Osteocyte (in vitro differentiated cells): ENCODE measurements around the gene UBE2L3. TPM values are rescaled to one million over a fixed set of nuclear protein-coding genes. Genes with fewer than 3 reads are reported as not detected.
A peak's percentile ranks its signal among the peaks of the same experiment; 100 is the strongest.
"Not testable (repeated sequence)": the region's sequence is repeated elsewhere in the genome, so short reads cannot be mapped to it uniquely, and the experiment has no call there.

Source experiments
- DNase-seq: peaks from one replicate; pipeline ENCODE4 v3.0.0; 2021; ENCODE audit warnings: mixed read lengths; ENCODE audit not compliant: unreplicated experiment; ENCODE audit errors: extremely low spot score
- H3K27ac Mint-ChIP-seq: one replicate; pipeline ENCODE4 v1.8.0; 2021; ENCODE audit warnings: mild to moderate bottlenecking, mixed read lengths; ENCODE audit not compliant: unreplicated experiment
- H3K27me3 Mint-ChIP-seq: one replicate; pipeline ENCODE4 v1.8.0; 2021; ENCODE audit warnings: mixed read lengths; ENCODE audit not compliant: unreplicated experiment
- H3K36me3 Mint-ChIP-seq: one replicate; pipeline ENCODE4 v1.8.0; 2021; ENCODE audit warnings: mixed read lengths; ENCODE audit not compliant: unreplicated experiment
- H3K4me1 Mint-ChIP-seq: one replicate; pipeline ENCODE4 v1.8.0; 2021; ENCODE audit warnings: mixed read lengths; ENCODE audit not compliant: unreplicated experiment
- H3K4me3 Mint-ChIP-seq: one replicate; pipeline ENCODE4 v1.8.0; 2021; ENCODE audit warnings: mild to moderate bottlenecking, moderate library complexity, mixed read lengths; ENCODE audit not compliant: unreplicated experiment
- H3K9me3 Mint-ChIP-seq: one replicate; pipeline ENCODE4 v1.8.0; 2021; ENCODE audit warnings: mixed read lengths; ENCODE audit not compliant: unreplicated experiment
- total RNA-seq: library from RNA; stranded (reverse); gene quantifications from 2 replicates; pipeline ENCODE4 v1.2.1, GENCODE V29; 2021
- TF ChIP-seq, protein P1 (sequence below): fragments of 200-600 bp; sonication (generic); IDR thresholded peaks from 2 replicates; pipeline ENCODE4 v1.5.0; 2021; ENCODE audit warnings: antibody characterized with exemption, mild to moderate bottlenecking, moderate library complexity

UBE2L3 gene
- total RNA-seq, 1 donor from 2014 or later: 57.1 TPM

DNA sequence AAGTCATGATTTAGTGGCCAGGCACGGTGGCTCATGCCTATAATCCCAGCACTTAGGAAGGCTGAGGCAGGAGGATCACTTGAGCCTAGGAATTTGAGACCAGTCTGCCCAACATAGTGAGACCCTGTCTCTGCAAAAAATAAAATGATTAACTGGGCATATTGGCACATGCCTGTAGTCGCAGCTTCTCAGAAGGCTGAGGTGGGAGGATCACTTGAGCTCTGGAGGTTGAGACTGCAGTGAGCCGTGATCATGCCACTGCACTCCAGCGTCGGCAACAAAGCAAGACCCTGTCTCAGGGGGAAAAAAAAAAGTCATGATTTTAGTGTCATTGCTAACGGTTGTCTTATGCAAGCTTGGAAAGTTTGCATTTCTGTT lies 11.9 kb downstream of the UBE2L3 start:
- no peak for DNase-seq
- peaks cover 28% of the 10 kb centered on the region for H3K4me1 Mint-ChIP-seq
- H3K27me3 Mint-ChIP-seq: no peaks in the 10 kb centered on the region
- no peak overlapping the region for H3K27ac Mint-ChIP-seq
- H3K36me3 Mint-ChIP-seq: no peaks in the 10 kb centered on the region
- TF ChIP-seq, protein P1, sequence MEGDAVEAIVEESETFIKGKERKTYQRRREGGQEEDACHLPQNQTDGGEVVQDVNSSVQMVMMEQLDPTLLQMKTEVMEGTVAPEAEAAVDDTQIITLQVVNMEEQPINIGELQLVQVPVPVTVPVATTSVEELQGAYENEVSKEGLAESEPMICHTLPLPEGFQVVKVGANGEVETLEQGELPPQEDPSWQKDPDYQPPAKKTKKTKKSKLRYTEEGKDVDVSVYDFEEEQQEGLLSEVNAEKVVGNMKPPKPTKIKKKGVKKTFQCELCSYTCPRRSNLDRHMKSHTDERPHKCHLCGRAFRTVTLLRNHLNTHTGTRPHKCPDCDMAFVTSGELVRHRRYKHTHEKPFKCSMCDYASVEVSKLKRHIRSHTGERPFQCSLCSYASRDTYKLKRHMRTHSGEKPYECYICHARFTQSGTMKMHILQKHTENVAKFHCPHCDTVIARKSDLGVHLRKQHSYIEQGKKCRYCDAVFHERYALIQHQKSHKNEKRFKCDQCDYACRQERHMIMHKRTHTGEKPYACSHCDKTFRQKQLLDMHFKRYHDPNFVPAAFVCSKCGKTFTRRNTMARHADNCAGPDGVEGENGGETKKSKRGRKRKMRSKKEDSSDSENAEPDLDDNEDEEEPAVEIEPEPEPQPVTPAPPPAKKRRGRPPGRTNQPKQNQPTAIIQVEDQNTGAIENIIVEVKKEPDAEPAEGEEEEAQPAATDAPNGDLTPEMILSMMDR: no peak
- no peak overlapping the region for H3K4me3 Mint-ChIP-seq
- no peaks in the 10 kb centered on the region for H3K9me3 Mint-ChIP-seq

DNA sequence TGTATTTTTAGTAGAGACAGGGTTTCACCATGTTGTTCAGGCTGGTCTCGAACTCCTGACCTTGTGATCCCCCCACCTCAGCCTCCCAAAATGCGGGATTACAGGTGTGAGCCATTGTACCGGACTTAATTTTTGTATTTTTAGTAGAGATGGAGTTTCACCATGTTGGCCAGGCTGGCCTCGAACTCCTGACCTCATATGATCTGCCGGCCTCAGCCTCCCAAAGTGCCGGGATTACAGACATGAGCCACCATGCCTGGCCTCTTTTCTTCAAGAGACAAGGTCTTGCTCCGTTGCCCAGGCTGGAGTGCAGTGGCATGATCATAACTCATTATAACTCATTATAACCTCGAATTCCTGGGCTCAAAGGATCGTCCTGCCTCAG lies 13.1 kb downstream of the UBE2L3 start:
- H3K27ac Mint-ChIP-seq: peak overlapping the region; percentile 10
- peaks cover 19% of the 10 kb centered on the region for H3K4me1 Mint-ChIP-seq
- H3K27me3 Mint-ChIP-seq, H3K4me3 Mint-ChIP-seq, H3K36me3 Mint-ChIP-seq, DNase-seq, H3K9me3 Mint-ChIP-seq: not testable (repeated sequence)

DNA sequence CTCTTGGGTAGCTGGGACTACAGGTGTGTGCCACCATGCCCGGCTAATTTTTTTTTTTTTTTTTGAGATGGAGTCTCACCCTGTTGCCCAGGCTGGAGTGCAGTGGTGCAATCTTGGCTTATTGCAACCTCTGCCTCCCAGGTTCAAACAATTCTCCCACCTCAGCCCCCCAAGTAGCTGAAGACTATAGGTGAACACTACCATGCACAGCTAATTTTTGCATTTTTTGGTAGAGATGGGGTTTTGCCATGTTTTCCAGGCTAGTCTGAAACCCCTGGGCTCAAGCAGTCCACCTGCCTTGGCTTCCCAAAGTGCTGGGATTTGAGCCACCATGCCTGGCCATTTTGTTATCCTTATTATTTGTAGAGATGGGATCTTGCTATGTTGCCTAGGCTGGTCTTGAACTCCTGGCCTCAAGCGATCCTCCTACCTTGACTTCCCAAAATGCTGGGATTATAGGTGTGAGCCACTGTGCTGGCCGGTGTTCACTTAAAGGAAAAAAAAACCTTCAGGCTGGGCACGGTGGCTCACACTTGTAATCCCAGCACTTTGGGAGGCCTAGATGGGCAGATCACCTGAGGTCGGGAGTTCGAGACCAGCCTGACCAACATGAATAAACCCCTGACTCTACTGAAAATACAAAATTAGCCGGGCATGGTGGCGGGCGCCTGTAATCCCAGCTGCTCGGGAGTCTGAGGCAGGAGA lies 13.6 kb downstream of the UBE2L3 start:
- not testable (repeated sequence) for H3K4me3 Mint-ChIP-seq, H3K27me3 Mint-ChIP-seq, DNase-seq, H3K9me3 Mint-ChIP-seq, H3K36me3 Mint-ChIP-seq, H3K27ac Mint-ChIP-seq
- H3K4me1 Mint-ChIP-seq: peaks cover 16% of the 10 kb centered on the region

DNA sequence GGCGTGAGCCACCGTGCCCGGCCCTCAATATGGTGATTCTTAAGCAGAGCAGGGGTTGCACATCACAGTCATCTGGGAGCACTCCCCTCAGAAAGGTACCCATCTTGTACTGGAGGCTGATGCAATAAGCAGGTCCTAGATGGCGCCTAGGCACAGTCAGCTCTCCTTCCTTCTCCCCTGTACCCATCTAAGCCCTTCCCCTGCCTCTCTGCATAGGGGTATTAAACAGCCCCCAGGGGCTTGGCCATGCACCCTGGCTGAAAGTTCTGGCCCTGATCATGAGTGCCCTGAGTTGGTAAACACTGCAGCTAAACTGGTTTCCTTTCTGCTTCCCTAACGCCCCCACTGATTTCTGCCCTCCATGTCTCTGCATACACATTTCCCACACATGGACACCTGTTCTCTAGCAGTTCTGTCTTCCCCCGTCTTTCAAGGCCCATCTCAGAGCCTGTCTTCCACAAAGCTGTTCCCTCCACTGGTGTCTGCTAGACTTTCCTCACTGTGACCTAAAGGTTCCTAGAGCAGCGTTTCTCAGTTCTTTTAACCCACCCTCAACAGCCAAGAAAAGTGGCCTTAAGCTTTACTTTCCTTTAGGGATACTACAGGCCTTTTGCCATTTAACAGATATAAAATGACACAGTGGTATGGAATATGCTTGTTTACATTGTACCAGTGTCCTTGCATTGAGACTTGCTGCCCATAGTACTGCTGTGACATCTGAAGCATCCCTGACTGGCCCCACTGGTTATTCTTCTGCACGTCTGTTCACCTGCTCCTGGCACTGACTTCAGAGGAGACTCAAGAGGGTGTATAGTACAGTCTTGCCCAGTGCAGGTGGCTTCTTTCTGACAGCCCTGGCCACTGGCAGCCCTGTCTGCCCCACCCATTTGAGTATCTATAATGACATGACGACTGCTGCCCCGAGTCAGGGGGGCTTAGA lies 15.6 kb downstream of the UBE2L3 start:
- TF ChIP-seq, protein P1: no peak
- no peak for DNase-seq
- no peak overlapping the region for H3K27ac Mint-ChIP-seq

DNA sequence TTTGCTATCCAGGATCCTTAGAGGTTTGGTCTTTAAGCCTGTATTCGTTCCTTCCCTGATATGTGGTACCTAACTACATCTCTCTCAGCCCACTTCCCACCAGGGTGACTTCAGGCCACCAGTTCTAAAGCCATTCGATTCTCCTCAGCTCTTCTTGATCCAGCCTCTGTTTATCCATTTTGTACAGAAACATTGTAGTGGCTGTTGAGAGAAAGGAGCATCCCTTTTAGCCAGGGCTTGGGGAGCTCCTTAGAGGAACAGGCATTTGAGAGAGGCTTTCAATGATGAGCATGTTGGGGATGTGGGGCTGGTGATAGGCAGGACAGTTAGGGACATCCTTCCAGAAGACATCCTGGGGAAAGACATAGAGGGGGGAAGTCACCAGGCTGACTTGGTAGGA lies 17.9 kb downstream of the UBE2L3 start:
- H3K36me3 Mint-ChIP-seq: peaks cover 3% of the 10 kb centered on the region
- H3K4me1 Mint-ChIP-seq: peaks cover 14% of the 10 kb centered on the region
- no peak overlapping the region for H3K27ac Mint-ChIP-seq
- no peak overlapping the region for H3K4me3 Mint-ChIP-seq
- H3K27me3 Mint-ChIP-seq: no peaks in the 10 kb centered on the region
- H3K9me3 Mint-ChIP-seq: no peaks in the 10 kb centered on the region
- DNase-seq: no peak
- TF ChIP-seq, protein P1: no peak

More for the DNA sequence above, 15.6 kb downstream of the UBE2L3 start:
- no peaks in the 10 kb centered on the region for H3K27me3 Mint-ChIP-seq
- no peaks in the 10 kb centered on the region for H3K9me3 Mint-ChIP-seq
- peaks cover 2% of the 10 kb centered on the region for H3K36me3 Mint-ChIP-seq
- no peak overlapping the region for H3K4me3 Mint-ChIP-seq
- peaks cover 14% of the 10 kb centered on the region for H3K4me1 Mint-ChIP-seq
